Epithelial cell of esophagus (primary cell): ENCODE data around the gene SIRT4.
"Not testable (repeated sequence)": the region's sequence is repeated elsewhere in the genome, so short reads cannot be mapped to it uniquely, and the experiment has no call there.

Experiments used
- DNase-seq: peaks from one replicate; pipeline ENCODE4 v3.0.0; 2010; ENCODE audit warnings: low read depth
- H3K4me3 ChIP-seq: 2 replicates; pipeline ENCODE4 v1.5.1; 2011; ENCODE audit warnings: mild to moderate bottlenecking, low read length, control low read depth
- TF ChIP-seq, protein P1 (sequence below): IDR thresholded peaks from 2 replicates; pipeline ENCODE4 v1.5.1; 2011; ENCODE audit warnings: low read depth, mild to moderate bottlenecking, low read length, control low read depth, inconsistent platforms; ENCODE audit not compliant: insufficient read depth; ENCODE audit errors: missing control alignments

The SIRT4 gene

GRCh38 chr12:120301962-120302815, at the start of gene SIRT4:
TSS of gene SIRT4 (plus strand) at chr12:120302321. CDS start at chr12:120303562, 1,241 bp downstream.
- peak within 1 kb of the TSS; percentile 96 for H3K4me3 ChIP-seq
- DNase-seq, result peak; percentile 95
- TF ChIP-seq, protein P1, sequence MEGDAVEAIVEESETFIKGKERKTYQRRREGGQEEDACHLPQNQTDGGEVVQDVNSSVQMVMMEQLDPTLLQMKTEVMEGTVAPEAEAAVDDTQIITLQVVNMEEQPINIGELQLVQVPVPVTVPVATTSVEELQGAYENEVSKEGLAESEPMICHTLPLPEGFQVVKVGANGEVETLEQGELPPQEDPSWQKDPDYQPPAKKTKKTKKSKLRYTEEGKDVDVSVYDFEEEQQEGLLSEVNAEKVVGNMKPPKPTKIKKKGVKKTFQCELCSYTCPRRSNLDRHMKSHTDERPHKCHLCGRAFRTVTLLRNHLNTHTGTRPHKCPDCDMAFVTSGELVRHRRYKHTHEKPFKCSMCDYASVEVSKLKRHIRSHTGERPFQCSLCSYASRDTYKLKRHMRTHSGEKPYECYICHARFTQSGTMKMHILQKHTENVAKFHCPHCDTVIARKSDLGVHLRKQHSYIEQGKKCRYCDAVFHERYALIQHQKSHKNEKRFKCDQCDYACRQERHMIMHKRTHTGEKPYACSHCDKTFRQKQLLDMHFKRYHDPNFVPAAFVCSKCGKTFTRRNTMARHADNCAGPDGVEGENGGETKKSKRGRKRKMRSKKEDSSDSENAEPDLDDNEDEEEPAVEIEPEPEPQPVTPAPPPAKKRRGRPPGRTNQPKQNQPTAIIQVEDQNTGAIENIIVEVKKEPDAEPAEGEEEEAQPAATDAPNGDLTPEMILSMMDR, result peak; percentile 88

DNA sequence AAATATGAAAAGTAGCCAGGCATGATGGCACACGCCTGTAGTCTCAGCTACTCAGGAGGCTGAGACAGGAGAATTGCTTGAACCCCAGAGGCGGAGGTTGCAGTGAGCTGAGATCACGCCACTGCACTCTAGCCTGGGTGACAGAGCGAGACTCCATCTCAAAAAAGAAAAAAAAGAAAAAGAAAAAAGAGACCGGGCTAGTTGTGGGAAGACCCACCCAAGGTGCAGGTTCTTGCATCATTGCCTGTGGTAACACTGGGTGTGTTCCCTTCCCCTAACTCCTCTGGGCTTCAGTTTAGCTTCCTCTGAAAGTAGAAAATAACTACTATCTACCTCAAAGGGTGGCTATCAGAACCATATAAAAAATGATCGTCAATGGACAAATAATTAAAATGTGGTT, 48.8 kb upstream of the SIRT4 start:
- peak; percentile 44 for DNase-seq
- H3K4me3 ChIP-seq, result not testable (repeated sequence)

DNA sequence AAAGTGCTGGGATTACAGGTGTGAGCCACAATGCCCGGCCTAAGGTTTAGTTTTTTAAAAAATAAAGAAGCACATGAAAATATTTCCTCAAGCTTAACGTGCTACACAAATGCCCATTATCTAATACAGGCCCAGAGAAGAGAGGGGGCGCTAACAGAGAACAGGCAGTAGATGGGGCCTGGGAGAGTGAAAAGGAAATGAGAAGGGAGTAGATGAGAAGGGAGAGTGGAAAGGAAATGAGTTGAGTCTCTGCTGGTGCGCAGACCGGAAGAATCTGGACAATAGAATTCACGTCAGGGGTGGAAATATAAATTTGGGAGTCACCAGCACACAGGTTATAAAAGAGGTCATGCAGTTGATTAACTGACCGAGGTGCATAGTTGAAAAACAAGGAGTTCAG, 47.3 kb upstream of the SIRT4 start:
- no peak for DNase-seq
- TF ChIP-seq, protein P1, result no peak
- no peak overlapping the region for H3K4me3 ChIP-seq

DNA sequence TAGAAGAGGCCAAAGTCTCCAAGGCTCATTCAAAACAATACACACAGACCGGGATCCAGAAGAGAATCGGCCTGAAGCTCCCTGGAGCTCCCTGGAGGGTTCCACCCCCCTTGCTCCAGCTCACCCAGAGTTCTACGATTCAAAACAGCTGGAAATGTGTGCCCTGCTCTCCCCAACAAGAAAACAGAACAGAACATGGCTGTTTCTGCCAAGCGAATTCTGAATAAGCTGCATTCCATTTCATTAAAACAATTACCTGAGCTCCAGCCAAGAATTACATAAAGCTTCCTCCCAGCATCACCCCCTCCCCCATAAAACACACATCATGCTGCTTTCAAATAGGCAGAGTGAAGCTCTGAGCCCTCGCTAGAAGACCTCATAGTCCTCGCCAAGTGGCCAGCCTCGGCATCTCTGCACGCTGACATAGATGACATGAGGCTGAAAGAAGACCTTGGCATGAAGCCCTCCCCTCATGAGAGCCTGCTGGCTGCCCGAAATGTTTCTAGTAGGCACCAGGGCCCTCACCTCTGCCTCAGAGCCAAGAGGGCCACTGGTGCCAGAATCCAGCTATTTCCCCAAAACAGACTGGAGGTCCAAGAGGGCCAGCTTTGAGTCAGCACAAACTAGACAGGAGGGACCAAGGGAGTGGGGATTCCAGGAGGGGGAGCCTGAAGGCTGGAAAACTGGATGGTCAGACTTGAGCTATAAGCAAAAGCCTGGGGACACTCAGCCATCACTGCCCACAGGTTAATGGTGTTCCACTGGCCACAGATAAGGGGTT, 44.9 kb upstream of the SIRT4 start:
- H3K4me3 ChIP-seq, result no peak overlapping the region
- peak; percentile 88 for DNase-seq

GRCh38 chr12:120258323-120258896, 43.7 kb upstream of the SIRT4 start:
- TF ChIP-seq, protein P1, result no peak
- no peak for DNase-seq
- no peak overlapping the region for H3K4me3 ChIP-seq

More for the DNA sequence above, 44.9 kb upstream of the SIRT4 start:
- TF ChIP-seq, protein P1, result peak; percentile 21

DNA sequence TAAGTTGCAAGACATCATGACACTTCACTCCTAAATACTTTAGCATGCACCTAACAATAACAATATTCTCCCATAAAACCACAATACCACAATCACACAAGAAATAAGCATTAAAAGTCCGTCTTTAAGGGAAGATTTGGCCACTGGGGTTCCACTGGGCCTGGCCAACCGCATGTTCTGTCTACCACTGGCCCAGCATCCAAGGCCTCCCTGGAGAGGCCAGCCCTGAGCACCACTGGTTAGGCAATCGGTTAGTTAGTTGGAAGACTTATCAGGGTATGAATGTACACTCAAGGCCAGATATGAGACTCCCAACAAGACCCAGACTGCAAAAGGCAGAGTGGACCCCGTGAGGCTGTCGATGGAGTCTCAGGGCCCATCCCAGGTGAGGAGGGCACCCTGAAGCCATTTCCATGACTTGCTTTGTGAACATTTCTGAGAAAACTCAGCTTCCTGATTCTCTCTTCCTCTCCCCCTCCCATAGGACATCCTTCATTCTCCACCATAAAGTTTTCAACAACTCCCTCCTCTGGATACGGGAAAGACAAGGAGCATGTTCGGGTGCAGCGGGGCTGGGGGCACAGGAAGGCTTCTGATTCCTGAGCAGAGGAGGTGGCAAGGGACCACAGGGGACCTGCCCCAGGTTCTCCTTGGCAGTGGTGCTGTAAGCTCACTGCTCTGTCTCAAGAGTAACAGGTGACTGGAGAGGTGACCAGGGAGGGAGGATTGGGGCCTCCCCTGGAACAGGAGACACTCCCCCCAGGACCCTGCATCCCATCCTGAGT, 42.5 kb upstream of the SIRT4 start:
- TF ChIP-seq, protein P1, result no peak
- no peak overlapping the region for H3K4me3 ChIP-seq
- DNase-seq, result no peak

DNA sequence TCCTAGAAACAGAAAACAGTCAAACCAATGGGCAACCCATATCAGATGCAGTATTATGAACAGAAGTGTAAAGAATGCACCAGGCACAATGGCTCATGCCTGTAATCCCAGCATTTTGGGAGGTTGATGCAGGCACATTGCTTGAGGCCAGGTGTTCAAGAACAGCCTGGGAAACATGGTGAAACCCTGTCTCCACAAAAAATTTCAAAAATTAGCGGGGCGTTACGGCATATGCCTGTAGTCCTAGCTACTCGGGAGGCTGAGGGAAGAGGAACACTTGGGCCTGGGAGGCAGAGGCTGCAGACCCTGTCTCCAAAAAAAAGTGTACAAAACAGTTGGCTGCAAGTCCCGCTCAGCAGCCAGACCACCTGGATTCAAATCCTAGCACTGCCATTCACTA, 41.5 kb upstream of the SIRT4 start:
- DNase-seq, result no peak
- no peak overlapping the region for H3K4me3 ChIP-seq
- TF ChIP-seq, protein P1, result no peak
